ENCODE data around the gene KDM5C. TPM values are rescaled to one million over a fixed set of nuclear protein-coding genes. Genes with fewer than 3 reads are reported as not detected.
A peak's percentile ranks its signal among the peaks of the same experiment; 100 is the strongest.

KDM5C gene
- 10 to 100 TPM; 59.4 to 97.3 (median 84.9) TPM for polyA plus RNA-seq (ENCODE audit: insufficient read depth in 1 of 5, insufficient read length in 5 of 5, low replicate concordance in 1 of 5)
- long read RNA-seq, donor 1, full-length matches to known transcripts, result 3 of 15 reads
- long read RNA-seq, donor 1, partial matches to known transcripts, result 12 of 15 reads
- long read RNA-seq, donor 1, other reads (novel, unspliced or antisense), result 0 of 15 reads
- long read RNA-seq, donor 2, full-length matches to known transcripts, result 2 of 2 reads
- long read RNA-seq, donor 2, partial matches to known transcripts, result 0 of 2 reads
- long read RNA-seq, donor 2, other reads (novel, unspliced or antisense), result 0 of 2 reads
- long read RNA-seq, donor 3, partial matches to known transcripts, result 0 of 3 reads
- long read RNA-seq, donor 3, other reads (novel, unspliced or antisense), result 0 of 3 reads
- long read RNA-seq, donor 4, full-length matches to known transcripts, result 2 of 14 reads
- long read RNA-seq, donor 4, partial matches to known transcripts, result 12 of 14 reads
- long read RNA-seq, donor 4, other reads (novel, unspliced or antisense), result 0 of 14 reads
- long read RNA-seq, donor 5, partial matches to known transcripts, result 5 of 5 reads
- long read RNA-seq, donor 5, other reads (novel, unspliced or antisense), result 0 of 5 reads
- long read RNA-seq, donor 6, full-length matches to known transcripts, result 3 of 48 reads
- long read RNA-seq, donor 6, partial matches to known transcripts, result 45 of 48 reads
- long read RNA-seq, donor 6, other reads (novel, unspliced or antisense), result 0 of 48 reads
- long read RNA-seq, donor 7, full-length matches to known transcripts, result 2 of 25 reads
- long read RNA-seq, donor 7, partial matches to known transcripts, result 23 of 25 reads
- long read RNA-seq, donor 7, other reads (novel, unspliced or antisense), result 0 of 25 reads
- long read RNA-seq, donor 8, result 0 reads

- peak; percentile 95 for DNase-seq
These were observed at the start of gene KDM5C for GRCh38 chrX:53224860-53225797. Gene KDM5C (minus strand): TSS chrX:53225207. CDS start chrX:53224889, 318 bp downstream.

- DNase-seq, result no peak
These were observed 47.9 kb upstream of the KDM5C start for GRCh38 chrX:53272808-53273337.

- no peak for DNase-seq
These were observed 44.6 kb upstream of the KDM5C start for GRCh38 chrX:53269536-53270107.

- DNase-seq, result no peak
These were observed 43.2 kb upstream of the KDM5C start for GRCh38 chrX:53268173-53268572.

GRCh38 chrX:53266914-53267313, 41.9 kb upstream of the KDM5C start:
- DNase-seq, result no peak

- no peak for DNase-seq
These were observed 41.0 kb upstream of the KDM5C start for GRCh38 chrX:53265771-53266574.

GRCh38 chrX:53263597-53264094, 38.6 kb upstream of the KDM5C start:
- DNase-seq, result no peak

GRCh38 chrX:53262918-53263394, 37.9 kb upstream of the KDM5C start:
- DNase-seq, result no peak

GRCh38 chrX:53262189-53262917, 37.3 kb upstream of the KDM5C start:
- DNase-seq, result no peak

GRCh38 chrX:53261355-53261972, 36.5 kb upstream of the KDM5C start:
- DNase-seq, result no peak

GRCh38 chrX:53260836-53261235, 35.8 kb upstream of the KDM5C start:
- no peak for DNase-seq

- DNase-seq, result no peak
These were observed 32.8 kb upstream of the KDM5C start for GRCh38 chrX:53257670-53258423.

- DNase-seq, result no peak
These were observed 32.2 kb upstream of the KDM5C start for GRCh38 chrX:53257166-53257565.

GRCh38 chrX:53256446-53257041, 31.5 kb upstream of the KDM5C start:
- no peak for DNase-seq

- no peak for DNase-seq
These were observed 30.8 kb upstream of the KDM5C start for GRCh38 chrX:53255738-53256191.

- no peak for DNase-seq
These were observed 29.8 kb upstream of the KDM5C start for GRCh38 chrX:53254570-53255461.

All from right lung (tissue), 10 donors.